K562 (cell line): Measurements from ENCODE around the gene GUCA2B. TPM values are rescaled to one million over a fixed set of nuclear protein-coding genes. Genes with fewer than 3 reads are reported as not detected.

Source experiments
- CBFA2T2 ChIP-seq: fragments of 450-650 bp; conservative IDR thresholded peaks from 2 replicates; pipeline ENCODE4 v1.6.1; 2017; ENCODE audit warnings: mild to moderate bottlenecking
- NR4A1 ChIP-seq, 2 experiments: fragments of 250-450 bp in 1 of 2; fragments of 450-650 bp in 1 of 2; sonication (Bioruptor Pico) in 1 of 2; IDR thresholded peaks; 2 replicates each; pipeline versions ENCODE4 v1.4.0 to v1.6.1; 2016 to 2020; ENCODE audit warnings: mild to moderate bottlenecking in 2 of 2, missing compliant biosample characterization in 1 of 2, missing genetic modification characterization in 1 of 2, moderate library complexity in 1 of 2
- polyA plus RNA-seq, 8 experiments: library from polyadenylated mRNA; depleted of rRNA in 4 of 8; stranded (reverse) in 5 of 8; unstranded in 3 of 8; fragments of >200 nt; fragmentation: Nextera tagmentation in 2 of 8; fragmentation: Illumina TruSeq in 1 of 8; extraction: Ambion mirVana in 2 of 8; extraction: Trizol in 1 of 8; gene quantifications; 2 replicates each; pipeline versions ENCODE4 v1.2.1 to v1.2.3, GENCODE V29; 2011 to 2014; ENCODE audit warnings: inconsistent platforms in 1 of 8, missing spikeins in 1 of 8
- total RNA-seq, 7 experiments: library from RNA; depleted of rRNA in 6 of 7; stranded (reverse); fragments of >200 nt in 6 of 7; fragmentation: Illumina TruSeq in 2 of 7; extraction: Trizol in 2 of 7; gene quantifications; 2 replicates each; pipeline versions ENCODE4 v1.2.1 to v1.2.3, GENCODE V29; 2011 to 2021; ENCODE audit warnings: low replicate concordance in 1 of 7
- TF ChIP-seq, protein P1 (sequence below): fragments of 200-600 bp; sonication (generic); IDR thresholded peaks from one replicate; pipeline ENCODE4 v1.6.1; 2012; ENCODE audit warnings: mild to moderate bottlenecking, low read depth, low read length, inconsistent platforms

The GUCA2B gene
- total and polyA plus RNA-seq, 9 of the 15 experiments (the other 6 are each of a cell fraction or from before 2014, with no cell fraction given): not detected

DNA sequence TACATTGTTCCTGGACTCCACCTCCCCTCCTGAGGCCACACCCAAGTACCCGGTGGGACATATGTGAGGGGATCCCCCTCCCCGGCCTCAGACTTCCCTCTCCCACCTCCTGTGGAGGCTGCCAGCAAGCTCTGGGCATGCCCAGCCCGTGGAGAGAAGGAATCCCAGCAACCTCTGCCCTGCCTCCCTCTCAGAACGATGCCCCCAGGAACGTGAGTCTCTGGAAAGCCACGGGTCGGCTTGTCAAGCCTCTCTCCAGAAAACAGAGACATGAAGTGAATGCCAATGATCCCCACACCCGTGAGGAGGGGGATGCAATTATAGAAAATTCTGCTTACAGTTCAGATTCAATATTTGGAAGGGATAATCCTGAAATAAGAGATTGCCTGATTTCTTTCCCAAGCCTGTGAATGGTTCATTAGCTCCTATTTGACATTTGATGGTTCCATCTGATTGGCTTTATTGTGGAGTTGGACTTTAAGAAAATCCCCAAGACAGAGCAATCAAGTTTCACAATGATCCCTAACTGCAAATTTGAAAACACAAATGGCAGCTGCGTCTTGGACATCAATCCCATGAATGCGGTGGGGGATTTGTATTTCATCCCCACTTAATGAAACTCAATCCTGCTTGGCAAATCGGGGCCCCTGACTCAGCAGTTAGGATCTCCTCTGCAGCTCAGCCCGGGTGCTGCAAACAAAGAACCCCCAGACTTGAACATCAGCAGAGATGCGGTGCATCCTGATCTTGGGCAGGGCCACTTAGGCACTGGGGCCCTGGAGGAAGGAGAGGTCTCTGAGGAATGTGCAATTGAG is 9.1 kb upstream of the GUCA2B start (continued):
- TF ChIP-seq, protein P1, sequence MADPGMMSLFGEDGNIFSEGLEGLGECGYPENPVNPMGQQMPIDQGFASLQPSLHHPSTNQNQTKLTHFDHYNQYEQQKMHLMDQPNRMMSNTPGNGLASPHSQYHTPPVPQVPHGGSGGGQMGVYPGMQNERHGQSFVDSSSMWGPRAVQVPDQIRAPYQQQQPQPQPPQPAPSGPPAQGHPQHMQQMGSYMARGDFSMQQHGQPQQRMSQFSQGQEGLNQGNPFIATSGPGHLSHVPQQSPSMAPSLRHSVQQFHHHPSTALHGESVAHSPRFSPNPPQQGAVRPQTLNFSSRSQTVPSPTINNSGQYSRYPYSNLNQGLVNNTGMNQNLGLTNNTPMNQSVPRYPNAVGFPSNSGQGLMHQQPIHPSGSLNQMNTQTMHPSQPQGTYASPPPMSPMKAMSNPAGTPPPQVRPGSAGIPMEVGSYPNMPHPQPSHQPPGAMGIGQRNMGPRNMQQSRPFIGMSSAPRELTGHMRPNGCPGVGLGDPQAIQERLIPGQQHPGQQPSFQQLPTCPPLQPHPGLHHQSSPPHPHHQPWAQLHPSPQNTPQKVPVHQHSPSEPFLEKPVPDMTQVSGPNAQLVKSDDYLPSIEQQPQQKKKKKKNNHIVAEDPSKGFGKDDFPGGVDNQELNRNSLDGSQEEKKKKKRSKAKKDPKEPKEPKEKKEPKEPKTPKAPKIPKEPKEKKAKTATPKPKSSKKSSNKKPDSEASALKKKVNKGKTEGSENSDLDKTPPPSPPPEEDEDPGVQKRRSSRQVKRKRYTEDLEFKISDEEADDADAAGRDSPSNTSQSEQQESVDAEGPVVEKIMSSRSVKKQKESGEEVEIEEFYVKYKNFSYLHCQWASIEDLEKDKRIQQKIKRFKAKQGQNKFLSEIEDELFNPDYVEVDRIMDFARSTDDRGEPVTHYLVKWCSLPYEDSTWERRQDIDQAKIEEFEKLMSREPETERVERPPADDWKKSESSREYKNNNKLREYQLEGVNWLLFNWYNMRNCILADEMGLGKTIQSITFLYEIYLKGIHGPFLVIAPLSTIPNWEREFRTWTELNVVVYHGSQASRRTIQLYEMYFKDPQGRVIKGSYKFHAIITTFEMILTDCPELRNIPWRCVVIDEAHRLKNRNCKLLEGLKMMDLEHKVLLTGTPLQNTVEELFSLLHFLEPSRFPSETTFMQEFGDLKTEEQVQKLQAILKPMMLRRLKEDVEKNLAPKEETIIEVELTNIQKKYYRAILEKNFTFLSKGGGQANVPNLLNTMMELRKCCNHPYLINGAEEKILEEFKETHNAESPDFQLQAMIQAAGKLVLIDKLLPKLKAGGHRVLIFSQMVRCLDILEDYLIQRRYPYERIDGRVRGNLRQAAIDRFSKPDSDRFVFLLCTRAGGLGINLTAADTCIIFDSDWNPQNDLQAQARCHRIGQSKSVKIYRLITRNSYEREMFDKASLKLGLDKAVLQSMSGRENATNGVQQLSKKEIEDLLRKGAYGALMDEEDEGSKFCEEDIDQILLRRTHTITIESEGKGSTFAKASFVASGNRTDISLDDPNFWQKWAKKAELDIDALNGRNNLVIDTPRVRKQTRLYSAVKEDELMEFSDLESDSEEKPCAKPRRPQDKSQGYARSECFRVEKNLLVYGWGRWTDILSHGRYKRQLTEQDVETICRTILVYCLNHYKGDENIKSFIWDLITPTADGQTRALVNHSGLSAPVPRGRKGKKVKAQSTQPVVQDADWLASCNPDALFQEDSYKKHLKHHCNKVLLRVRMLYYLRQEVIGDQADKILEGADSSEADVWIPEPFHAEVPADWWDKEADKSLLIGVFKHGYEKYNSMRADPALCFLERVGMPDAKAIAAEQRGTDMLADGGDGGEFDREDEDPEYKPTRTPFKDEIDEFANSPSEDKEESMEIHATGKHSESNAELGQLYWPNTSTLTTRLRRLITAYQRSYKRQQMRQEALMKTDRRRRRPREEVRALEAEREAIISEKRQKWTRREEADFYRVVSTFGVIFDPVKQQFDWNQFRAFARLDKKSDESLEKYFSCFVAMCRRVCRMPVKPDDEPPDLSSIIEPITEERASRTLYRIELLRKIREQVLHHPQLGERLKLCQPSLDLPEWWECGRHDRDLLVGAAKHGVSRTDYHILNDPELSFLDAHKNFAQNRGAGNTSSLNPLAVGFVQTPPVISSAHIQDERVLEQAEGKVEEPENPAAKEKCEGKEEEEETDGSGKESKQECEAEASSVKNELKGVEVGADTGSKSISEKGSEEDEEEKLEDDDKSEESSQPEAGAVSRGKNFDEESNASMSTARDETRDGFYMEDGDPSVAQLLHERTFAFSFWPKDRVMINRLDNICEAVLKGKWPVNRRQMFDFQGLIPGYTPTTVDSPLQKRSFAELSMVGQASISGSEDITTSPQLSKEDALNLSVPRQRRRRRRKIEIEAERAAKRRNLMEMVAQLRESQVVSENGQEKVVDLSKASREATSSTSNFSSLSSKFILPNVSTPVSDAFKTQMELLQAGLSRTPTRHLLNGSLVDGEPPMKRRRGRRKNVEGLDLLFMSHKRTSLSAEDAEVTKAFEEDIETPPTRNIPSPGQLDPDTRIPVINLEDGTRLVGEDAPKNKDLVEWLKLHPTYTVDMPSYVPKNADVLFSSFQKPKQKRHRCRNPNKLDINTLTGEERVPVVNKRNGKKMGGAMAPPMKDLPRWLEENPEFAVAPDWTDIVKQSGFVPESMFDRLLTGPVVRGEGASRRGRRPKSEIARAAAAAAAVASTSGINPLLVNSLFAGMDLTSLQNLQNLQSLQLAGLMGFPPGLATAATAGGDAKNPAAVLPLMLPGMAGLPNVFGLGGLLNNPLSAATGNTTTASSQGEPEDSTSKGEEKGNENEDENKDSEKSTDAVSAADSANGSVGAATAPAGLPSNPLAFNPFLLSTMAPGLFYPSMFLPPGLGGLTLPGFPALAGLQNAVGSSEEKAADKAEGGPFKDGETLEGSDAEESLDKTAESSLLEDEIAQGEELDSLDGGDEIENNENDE: no peak
- TF ChIP-seq NR4A1 (CRISPR knock-in tag; IDR thresholded peaks at IDR 0.05): no peak
- no peak for TF ChIP-seq NR4A1 (tag; IDR thresholded peaks at IDR 0.05)
- TF ChIP-seq CBFA2T2: no peak
